NOMO-1 (cell line): Measurements from ENCODE around the gene PBX3.

Experiments
- DNase-seq, 2 experiments: peaks; one replicate each; lab custom pipeline; 2025; ENCODE audit not compliant: unreplicated experiment in 2 of 2; lab: John Stamatoyannopoulos, UW

Gene PBX3

GRCh38 chr9:125748446-125749099 is 1.4 kb downstream of the PBX3 start:
- DNase-seq = no peak

DNA sequence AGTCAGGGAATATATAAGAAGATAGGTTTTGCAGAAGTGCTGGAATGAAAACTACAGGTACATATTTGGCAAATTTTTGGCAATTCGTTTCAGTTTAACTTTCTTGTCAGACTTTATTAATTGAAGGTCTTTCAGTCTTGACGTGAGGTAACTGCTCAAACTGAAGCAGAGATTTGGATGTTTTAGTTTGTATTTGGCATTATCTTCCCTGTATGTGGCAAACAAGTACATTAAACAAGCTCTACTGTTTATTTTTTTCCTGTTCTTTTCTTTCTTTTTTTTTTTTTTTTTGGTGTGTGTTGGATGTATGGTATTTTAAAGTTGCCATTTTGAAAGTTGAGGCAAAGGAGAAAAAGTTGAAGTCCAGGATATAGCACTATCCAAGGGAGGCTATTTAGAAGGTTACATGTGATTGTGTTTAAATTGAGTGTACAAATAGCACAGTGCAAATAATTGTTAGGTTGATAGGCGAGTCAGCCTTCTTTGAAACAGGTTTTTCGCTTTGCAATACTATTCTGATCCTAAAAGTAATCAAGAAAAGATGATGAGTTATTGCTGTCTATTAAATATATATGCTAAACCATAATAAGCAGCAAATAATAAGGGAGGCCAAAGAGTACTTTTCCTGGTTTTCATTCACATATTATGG is 2.2 kb downstream of the PBX3 start:
- no peak for DNase-seq

DNA sequence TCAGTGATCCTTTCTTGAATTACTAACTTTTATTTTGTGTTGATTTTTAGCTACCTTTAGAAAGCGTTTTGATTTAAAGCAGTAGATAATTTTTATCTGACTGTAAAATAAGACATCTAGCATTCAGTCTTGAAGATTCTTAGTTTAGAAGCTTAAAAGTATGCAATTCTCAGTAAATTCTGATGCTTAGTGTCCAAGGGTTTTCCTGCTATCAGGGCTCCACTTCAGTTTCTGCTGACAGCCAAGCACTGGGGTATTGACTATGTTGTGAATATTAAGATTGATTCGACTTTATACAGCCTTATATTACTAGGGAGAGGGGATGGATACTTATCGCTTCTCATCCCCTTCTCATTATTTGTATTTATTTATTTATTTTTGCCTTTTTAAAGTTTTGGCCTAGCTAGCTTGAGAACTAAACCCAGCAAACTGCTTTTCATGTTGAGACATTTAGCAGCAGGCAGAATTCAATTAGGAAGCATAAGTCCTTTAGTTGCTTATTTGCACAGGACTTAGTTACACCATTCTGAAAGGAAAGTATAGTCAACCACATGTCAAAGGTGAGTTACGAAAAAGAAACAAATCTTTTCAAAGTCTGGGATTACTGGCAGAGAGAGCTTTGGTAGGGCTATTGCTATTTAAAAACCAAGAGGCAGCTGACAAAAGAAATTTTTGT is 2.9 kb downstream of the PBX3 start:
- no peak for DNase-seq

GRCh38 chr9:125750627-125751011 is 3.4 kb downstream of the PBX3 start:
- peak; percentile 19 to 25 for DNase-seq

DNA sequence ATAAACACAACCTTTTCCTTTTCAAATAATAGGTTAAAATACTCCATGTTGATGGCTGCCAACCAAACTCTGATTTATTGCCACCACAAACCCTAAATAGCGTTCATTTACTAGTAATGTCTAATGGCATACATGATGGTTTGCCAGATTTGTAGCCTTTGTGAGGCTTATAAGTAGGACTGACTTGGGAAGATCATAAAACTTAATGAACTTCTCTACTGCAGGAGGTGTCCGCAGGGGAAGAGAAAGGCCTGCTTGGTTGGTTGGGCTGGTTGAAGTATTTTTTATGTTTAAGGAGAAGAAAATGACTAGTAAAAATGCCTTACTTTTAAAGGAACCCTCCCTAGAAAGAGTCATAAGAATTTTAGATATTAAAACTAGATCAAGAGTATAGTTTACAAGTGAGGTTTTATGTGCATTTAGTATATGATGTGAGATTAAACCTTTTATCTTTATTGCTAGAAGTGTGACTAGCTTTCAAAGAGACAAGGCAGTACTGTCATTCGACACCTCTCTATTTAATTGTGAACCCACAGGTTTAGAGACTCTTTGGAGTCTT is 5.0 kb downstream of the PBX3 start:
- DNase-seq = peak in 1 of 2 experiments; percentile 29

DNA sequence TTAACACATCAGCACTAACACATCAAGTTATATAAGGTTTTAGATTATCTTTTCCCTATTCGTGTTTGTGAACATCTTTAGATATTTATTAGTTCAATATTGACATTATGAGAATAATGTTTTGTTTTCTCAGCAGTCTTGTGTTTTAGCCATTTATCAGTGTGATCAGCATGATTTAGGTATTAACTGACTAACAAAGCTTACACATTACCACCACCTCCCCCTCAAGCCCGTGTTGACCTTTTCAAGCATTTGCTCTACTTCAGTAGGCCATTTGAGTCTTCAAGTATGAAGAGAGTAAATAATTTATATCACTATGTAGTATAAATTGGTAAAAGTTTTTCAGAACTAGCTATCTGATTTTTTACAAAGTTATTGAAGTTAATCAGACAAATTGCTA is 6.9 kb downstream of the PBX3 start:
- DNase-seq = no peak

GRCh38 chr9:125755340-125755739 is 8.2 kb downstream of the PBX3 start:
- DNase-seq = no peak

DNA sequence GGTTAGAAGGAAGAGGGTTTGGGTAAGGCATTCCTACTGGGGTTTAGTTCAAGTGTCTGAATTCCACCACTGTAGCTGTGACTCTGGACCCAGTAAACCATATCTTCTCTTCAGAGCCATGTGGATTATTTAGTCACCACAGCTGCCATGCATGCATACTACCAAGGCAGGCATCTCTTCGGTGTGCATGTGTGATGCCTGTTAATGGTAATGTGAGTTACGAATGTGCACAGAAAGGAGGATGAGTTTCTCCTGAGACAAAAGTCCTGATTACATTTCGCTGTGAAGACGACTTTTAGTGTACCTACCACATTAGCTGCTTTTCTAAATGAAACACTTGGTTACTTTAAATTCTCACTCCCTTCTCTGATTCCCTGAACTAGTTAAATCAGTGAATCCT is 9.3 kb downstream of the PBX3 start:
- DNase-seq = no peak

DNA sequence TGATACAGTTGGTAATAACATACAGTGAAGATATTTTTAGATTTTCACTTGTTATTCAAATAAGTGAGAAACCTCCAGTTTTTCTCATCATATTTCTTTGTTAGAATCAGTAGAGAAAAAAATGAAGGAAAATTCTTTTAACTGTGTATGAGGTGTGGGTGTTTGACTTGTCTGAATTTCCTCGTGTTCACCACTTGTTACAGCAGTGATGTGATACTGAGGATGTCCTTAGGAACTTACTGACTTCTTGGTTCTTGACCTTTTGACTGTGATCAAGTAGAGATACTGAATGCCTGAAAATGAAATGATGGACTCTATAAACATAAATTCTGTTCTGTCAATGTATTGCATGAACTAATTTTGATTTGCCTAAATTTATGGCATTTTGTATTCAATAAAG is 10.7 kb downstream of the PBX3 start:
- DNase-seq = no peak

DNA sequence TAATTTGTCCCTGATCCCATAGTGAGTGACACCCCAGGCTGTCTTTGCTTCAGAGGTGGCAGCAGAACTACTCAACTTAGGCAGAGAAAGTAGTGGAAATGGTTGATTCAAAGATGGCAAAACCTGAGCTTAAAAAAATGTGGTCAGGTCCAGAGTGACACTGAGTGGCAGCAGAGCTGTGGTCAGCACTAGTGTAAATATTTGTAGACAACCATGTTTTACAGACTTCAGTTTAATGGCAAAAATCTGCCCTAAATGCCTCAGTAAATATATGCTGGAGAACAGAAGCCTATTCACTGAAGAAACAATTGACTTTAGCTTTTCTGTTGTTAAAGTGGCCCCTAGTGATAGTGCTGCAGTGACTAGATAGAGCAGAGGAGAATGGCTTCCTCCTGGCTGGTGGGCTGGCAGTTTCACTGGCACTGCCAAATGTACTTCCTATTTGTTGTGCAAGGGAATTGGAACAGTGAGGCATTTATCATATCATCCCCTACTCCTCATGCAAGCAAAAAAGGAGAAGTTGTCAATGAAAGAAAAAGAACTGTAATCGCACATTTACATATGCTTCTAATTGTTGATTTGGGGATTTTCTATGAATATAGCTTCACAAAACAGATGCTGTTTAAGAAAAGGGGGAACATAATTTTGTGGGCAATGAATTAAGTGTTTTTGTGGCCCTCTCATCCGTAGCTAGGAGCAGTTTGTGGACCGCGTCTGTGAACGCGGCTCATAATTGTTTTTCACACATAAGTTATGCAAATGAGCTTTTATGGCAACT is 12.0 kb downstream of the PBX3 start:
- peak; percentile 79 to 94 for DNase-seq

DNA sequence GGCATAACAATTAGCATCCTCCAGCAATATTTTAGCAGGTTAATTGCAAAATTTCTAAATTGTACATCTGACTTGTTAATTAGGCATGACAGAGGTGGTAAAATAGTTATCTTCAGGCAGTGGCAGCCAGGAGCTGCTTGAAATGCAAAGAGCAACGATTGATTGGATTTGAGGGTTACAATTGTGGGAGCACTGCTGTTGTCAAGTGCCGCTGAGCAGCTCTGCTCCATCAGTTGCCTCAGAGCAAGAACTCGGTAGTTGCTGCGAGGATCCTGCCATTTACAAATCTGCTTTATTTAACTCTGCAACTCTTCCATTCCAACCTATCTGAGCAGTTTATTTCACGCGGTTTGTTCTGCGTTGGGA is 12.6 kb downstream of the PBX3 start:
- no peak for DNase-seq

GRCh38 chr9:125760537-125760936 is 13.4 kb downstream of the PBX3 start:
- DNase-seq = no peak

GRCh38 chr9:125761676-125762450 is 14.7 kb downstream of the PBX3 start:
- DNase-seq = peak; percentile 22 to 47

DNA sequence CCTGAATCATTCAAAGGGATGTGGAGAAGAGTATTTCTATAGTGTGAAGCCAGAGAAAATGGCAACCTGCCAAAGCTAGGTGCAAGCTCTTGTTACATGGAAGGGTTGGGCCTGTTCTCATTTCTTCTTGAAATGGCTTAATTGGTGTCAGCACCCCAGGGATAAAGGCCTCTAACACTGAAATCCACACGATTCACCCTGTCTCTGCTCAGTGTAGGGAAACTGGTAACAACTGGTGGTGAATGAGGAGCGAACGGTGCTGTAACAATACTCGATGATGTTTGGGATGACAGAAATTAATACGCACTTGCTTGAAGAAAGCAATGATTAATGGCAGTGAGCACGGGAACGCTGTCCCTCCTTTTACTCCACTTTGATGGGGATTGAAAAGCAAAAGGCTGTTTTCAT is 16.2 kb downstream of the PBX3 start:
- no peak for DNase-seq

- DNase-seq = no peak
These were observed 17.0 kb downstream of the PBX3 start for GRCh38 chr9:125764198-125764597.

GRCh38 chr9:125766468-125767221 is 19.5 kb downstream of the PBX3 start:
- no peak for DNase-seq

DNA sequence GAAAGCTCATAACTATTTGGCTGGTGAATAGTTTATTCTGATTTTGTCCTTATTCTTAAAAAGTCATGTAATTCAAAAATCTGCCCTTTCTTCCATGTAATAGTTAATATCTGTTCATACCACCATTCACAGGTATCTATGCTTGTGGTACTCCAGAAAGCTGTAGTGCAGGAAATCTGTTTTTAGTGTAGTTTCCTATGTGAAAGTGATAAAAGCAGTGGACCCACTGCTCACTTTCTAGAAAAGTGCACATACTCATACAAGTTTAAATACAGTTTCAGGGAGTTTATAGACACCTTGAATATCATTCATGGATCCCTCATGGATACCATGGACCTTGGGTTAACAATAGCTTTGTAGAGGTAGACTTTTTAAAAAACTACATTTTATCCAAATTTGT is 20.2 kb downstream of the PBX3 start:
- no peak for DNase-seq

- DNase-seq = no peak
These were observed 21.6 kb downstream of the PBX3 start for GRCh38 chr9:125768803-125769202.

DNA sequence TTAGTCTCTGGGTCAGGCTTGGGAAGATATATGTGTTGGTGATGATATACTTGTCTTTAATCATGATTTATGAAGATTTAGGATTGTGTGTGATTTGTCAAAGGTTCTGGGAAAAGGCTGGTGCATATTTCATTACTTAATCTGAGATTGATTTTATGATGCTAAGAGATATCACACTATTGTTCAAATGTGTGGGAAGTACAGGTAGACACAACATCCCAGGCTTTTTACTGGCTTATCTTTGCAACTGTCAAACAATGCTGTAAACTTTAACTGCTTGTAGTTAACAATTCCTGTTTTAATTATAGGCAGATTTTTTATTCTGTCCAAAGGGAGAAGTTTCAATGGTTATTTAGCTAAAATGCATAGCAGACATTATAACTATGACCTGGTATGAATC is 23.9 kb downstream of the PBX3 start:
- no peak for DNase-seq

GRCh38 chr9:125772740-125773139 is 25.6 kb downstream of the PBX3 start:
- no peak for DNase-seq
